CD4-positive, alpha-beta T cell (primary cell): ENCODE data around the gene TPSAB1. TPM values are rescaled to one million over a fixed set of nuclear protein-coding genes. Genes with fewer than 3 reads are reported as not detected.

Experiments
- ATAC-seq: fragments of 200-7000 bp; cut with Tn5 transposase; one replicate; pipeline ENCODE4 v1.10.0; 2022; ENCODE audit warnings: mild to moderate bottlenecking; ENCODE audit not compliant: poor library complexity
- CTCF ChIA-PET: fragments of 350-600 bp; sonication (Branson Sonifier 250); formaldehyde crosslinking; loops from one replicate; lab custom pipeline; 2021; ENCODE audit warnings: antibody characterized with exemption, inconsistent platforms; lab: Charles Lee
- POLR2A ChIA-PET: fragments of 350-600 bp; sonication (Branson Sonifier 250); formaldehyde crosslinking; loops from one replicate; lab custom pipeline; 2021; ENCODE audit warnings: antibody characterized with exemption, inconsistent platforms; lab: Charles Lee
- DNase-seq, 14 experiments: peaks; one replicate each; pipeline ENCODE4 v3.0.0-alpha.2; 2013 to 2020; ENCODE audit warnings: mixed read lengths in 2 of 14
- H3K27ac ChIP-seq, 2 donors: one replicate each; pipeline versions ENCODE4 v1.5.1 to v1.7.0; 2013; ENCODE audit warnings: low read length in 2 of 2, low read depth in 1 of 2, mild to moderate bottlenecking in 1 of 2
- H3K27me3 ChIP-seq, 2 experiments: 1 replicate in 1 of 2; 2 replicates in 1 of 2; pipeline versions ENCODE4 v1.6.1 to v1.7.0; 2013; ENCODE audit warnings: low read length in 2 of 2, control low read depth in 1 of 2, mild to moderate bottlenecking in 1 of 2, moderate library complexity in 1 of 2; ENCODE audit not compliant: insufficient read depth in 2 of 2, control insufficient read depth in 1 of 2
- H3K36me3 ChIP-seq: one replicate; pipeline ENCODE4 v1.6.1; 2013; ENCODE audit warnings: low read length, control low read depth; ENCODE audit not compliant: insufficient read depth
- H3K4me1 ChIP-seq: one replicate; pipeline ENCODE4 v1.6.1; 2013; ENCODE audit warnings: low read length, control low read depth; ENCODE audit not compliant: insufficient read depth
- H3K4me3 ChIP-seq: one replicate; pipeline ENCODE4 v1.5.1; 2013; ENCODE audit warnings: mild to moderate bottlenecking, low read length, moderate library complexity
- H3K9me3 ChIP-seq, 2 experiments: 1 replicate in 1 of 2; 2 replicates in 1 of 2; pipeline versions ENCODE4 v1.6.1 to v1.7.0; 2013; ENCODE audit warnings: low read length in 2 of 2, mild to moderate bottlenecking in 2 of 2, control low read depth in 1 of 2, moderate library complexity in 1 of 2; ENCODE audit not compliant: control insufficient read depth in 1 of 2, insufficient read depth in 1 of 2
- H3K27ac Mint-ChIP-seq: one replicate; pipeline ENCODE4 v1.8.0; 2020; ENCODE audit warnings: mixed read lengths
- H3K27me3 Mint-ChIP-seq: one replicate; pipeline ENCODE4 v1.8.0; 2021; ENCODE audit warnings: mixed read lengths
- H3K36me3 Mint-ChIP-seq: one replicate; pipeline ENCODE4 v1.8.0; 2021; ENCODE audit warnings: low read depth, mixed read lengths
- H3K4me1 Mint-ChIP-seq: one replicate; pipeline ENCODE4 v1.8.0; 2021; ENCODE audit warnings: low read depth, mixed read lengths
- H3K4me3 Mint-ChIP-seq: one replicate; pipeline ENCODE4 v1.8.0; 2020; ENCODE audit warnings: mild to moderate bottlenecking, mixed read lengths
- H3K9me3 Mint-ChIP-seq: one replicate; pipeline ENCODE4 v1.8.0; 2020; ENCODE audit warnings: mixed read lengths
- CTCF ChIP-seq: fragments of 200-600 bp; IDR thresholded peaks from one replicate; pipeline ENCODE4 v1.8.0; 2022; ENCODE audit warnings: antibody characterized with exemption, mild to moderate bottlenecking
- intact Hi-C, 2 experiments: fragments of 100-400 bp; cut with DNase I in 1 of 2; cut with micrococcal nuclease in 1 of 2; formaldehyde crosslinking; loops; one replicate each; pipeline versions ENCODE4 v1.15.1 to v1.9.0; 2023 to 2025; cut with DNase I, micrococcal nuclease
- total RNA-seq, 174 experiments: library from RNA in 2 of 174; stranded (reverse) in 2 of 174; gene quantifications; one replicate each; pipeline ENCODE4 v1.2.3 and lab custom pipeline; 2021 to 2026

Gene TPSAB1
- total RNA-seq, 2 experiments from 2014 or later: 0.22 TPM; not detected in 1

GRCh38 chr16:1193825-1194581 lies 46.5 kb upstream of the TPSAB1 start:
- CTCF ChIA-PET: no interaction called here
- intact Hi-C loops: loop anchor here (1.0 to 10.0 kb wide), 5 partner anchors 88 to 482 kb away; no protein-coding TSS in a partner anchor
- Histone ChIP-seq H3K36me3 (no peaks in the 10 kb centered on the region), H3K27ac (no peak overlapping the region), H3K9me3 (peaks cover 0 to 2% of the 10 kb centered on the region in 2 experiments), H3K27me3 (peaks cover 0 to 9% of the 10 kb centered on the region in 2 experiments), H3K4me1 (peaks cover 5% of the 10 kb centered on the region), H3K4me3 (no peak overlapping the region)
- H3K4me1 Mint-ChIP-seq: no peaks in the 10 kb centered on the region
- ATAC-seq (no peak), DNase-seq (no peak)
- no peaks in the 10 kb centered on the region for H3K9me3 Mint-ChIP-seq
- H3K27me3 Mint-ChIP-seq: no peaks in the 10 kb centered on the region
- no peak for TF ChIP-seq CTCF
- no peaks in the 10 kb centered on the region for H3K36me3 Mint-ChIP-seq
- POLR2A ChIA-PET: no interaction called here
- no peak overlapping the region for H3K27ac Mint-ChIP-seq
- H3K4me3 Mint-ChIP-seq: no peak overlapping the region

GRCh38 chr16:1194665-1195392 lies 45.7 kb upstream of the TPSAB1 start:
- ChIA-PET POLR2A (no interaction called here), CTCF (no interaction called here)
- Mint-ChIP-seq H3K27ac (no peak overlapping the region), H3K9me3 (peaks cover 2% of the 10 kb centered on the region), H3K4me3 (no peak overlapping the region), H3K36me3 (no peaks in the 10 kb centered on the region), H3K4me1 (no peaks in the 10 kb centered on the region), H3K27me3 (no peaks in the 10 kb centered on the region)
- no peak overlapping the region for H3K4me3 ChIP-seq
- no peak overlapping the region for H3K27ac ChIP-seq
- peaks cover 0 to 6% of the 10 kb centered on the region in 2 experiments for H3K9me3 ChIP-seq
- ATAC-seq: no peak
- H3K27me3 ChIP-seq: peaks cover 0 to 3% of the 10 kb centered on the region in 2 experiments
- peak in 6 of 14 experiments; percentile 13 to 51 (median 40) for DNase-seq
- no peaks in the 10 kb centered on the region for H3K36me3 ChIP-seq
- H3K4me1 ChIP-seq: peaks cover 5% of the 10 kb centered on the region
- TF ChIP-seq CTCF: peak; percentile 70
- intact Hi-C loops: loop anchor here (1.0 to 10.0 kb wide), 5 partner anchors 89 to 483 kb away; no protein-coding TSS in a partner anchor

DNA sequence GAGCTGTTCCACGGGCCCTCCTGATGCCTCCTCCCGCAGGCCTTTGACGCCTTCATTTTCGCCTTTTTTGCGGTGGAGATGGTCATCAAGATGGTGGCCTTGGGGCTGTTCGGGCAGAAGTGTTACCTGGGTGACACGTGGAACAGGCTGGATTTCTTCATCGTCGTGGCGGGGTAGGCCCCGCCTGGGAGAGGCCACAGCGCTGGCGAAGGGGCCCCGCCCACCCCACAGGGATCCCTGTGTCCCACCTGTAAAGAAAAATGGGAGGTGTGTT lies 45.2 kb upstream of the TPSAB1 start:
- Mint-ChIP-seq H3K9me3 (peaks cover 3% of the 10 kb centered on the region), H3K36me3 (no peaks in the 10 kb centered on the region), H3K4me3 (no peak overlapping the region), H3K27me3 (no peaks in the 10 kb centered on the region), H3K27ac (no peak overlapping the region), H3K4me1 (no peaks in the 10 kb centered on the region)
- intact Hi-C loops: loop anchor here in 1 of 2 experiments (10.0 kb wide), 1 partner anchor 381 kb away; no protein-coding TSS in a partner anchor
- peaks cover 0 to 10% of the 10 kb centered on the region in 2 experiments for H3K9me3 ChIP-seq
- H3K4me3 ChIP-seq: no peak overlapping the region
- ChIA-PET CTCF (no interaction called here), POLR2A (no interaction called here)
- peaks cover 0 to 3% of the 10 kb centered on the region in 2 experiments for H3K27me3 ChIP-seq
- H3K4me1 ChIP-seq: peaks cover 5% of the 10 kb centered on the region
- TF ChIP-seq CTCF: no peak
- no peak overlapping the region for H3K27ac ChIP-seq
- ATAC-seq (no peak), DNase-seq (no peak)
- H3K36me3 ChIP-seq: no peaks in the 10 kb centered on the region
